ENCODE results near the gene FUT1.

- no peak for TF ChIP-seq CTCF (IDR thresholded peaks at IDR 0.05)
- TF ChIP-seq ZNF423 (CRISPR knock-in tag; IDR thresholded peaks at IDR 0.05) = no peak
- no peak for TF ChIP-seq MAX (CRISPR knock-in tag; IDR thresholded peaks at IDR 0.05)
- no peak for TF ChIP-seq NFE2L1 (CRISPR knock-in tag; IDR thresholded peaks at IDR 0.05)
These were observed 32.2 kb downstream of the FUT1 start for GRCh38 chr19:48720251-48720612.
